Hepatocyte (in vitro differentiated cells): ENCODE data around the gene PRKACA.

ENCODE experiments used
- CTCF ChIP-seq: fragments of 200-600 bp; sonication (generic); IDR thresholded peaks from 2 replicates; pipeline ENCODE4 v1.5.1; 2016; ENCODE audit warnings: antibody characterized with exemption, mild to moderate bottlenecking; ENCODE audit not compliant: poor library complexity
- EZH2 ChIP-seq: fragments of 200-600 bp; sonication (generic); IDR thresholded peaks from 2 replicates; pipeline ENCODE4 v1.6.1; 2016; ENCODE audit warnings: antibody characterized with exemption, mild to moderate bottlenecking, borderline replicate concordance

GRCh38 chr19:14097532-14098151 is 19.9 kb downstream of the PRKACA start:
- TF ChIP-seq CTCF (no peak), EZH2 (no peak)
